GDM1 (cell line): ENCODE data around the gene CCT6A.
A peak's percentile ranks its signal among the peaks of the same experiment; 100 is the strongest.
"Not testable (repeated sequence)": the region's sequence is repeated elsewhere in the genome, so short reads cannot be mapped to it uniquely, and the experiment has no call there.

Experiments
- DNase-seq: peaks from one replicate; lab custom pipeline; 2025; lab: John Stamatoyannopoulos, UW

The CCT6A gene

GRCh38 chr7:56098187-56099008 lies 46.8 kb downstream of the CCT6A start:
- DNase-seq, result not testable (repeated sequence)

GRCh38 chr7:56099653-56100052 lies 48.1 kb downstream of the CCT6A start:
- DNase-seq, result no peak

- not testable (repeated sequence) for DNase-seq
These were observed 52.6 kb downstream of the CCT6A start for GRCh38 chr7:56104138-56104537.

GRCh38 chr7:56105508-56105907 lies 53.9 kb downstream of the CCT6A start:
- peak; percentile 9 for DNase-seq

- DNase-seq, result peak; percentile 97
These were observed 54.8 kb downstream of the CCT6A start, which contains the start of gene CHCHD2 for GRCh38 chr7:56106108-56107073. TSS of gene CHCHD2 (minus strand) at chr7:56106476. CDS start at chr7:56106413, 63 bp downstream.

- DNase-seq, result no peak
These were observed 56.3 kb downstream of the CCT6A start for GRCh38 chr7:56107954-56108258.

GRCh38 chr7:56110611-56111010 lies 59.0 kb downstream of the CCT6A start:
- no peak for DNase-seq

GRCh38 chr7:56112244-56112643 lies 60.7 kb downstream of the CCT6A start:
- DNase-seq, result not testable (repeated sequence)
